Stimulated activated CD8-positive, alpha-beta memory T cell treated with anti-CD3 and anti-CD28 coated beads, Interleukin-12 subunit alpha, Interleukin-12 subunit beta, amount 100 ng/mL, for 1 hour (primary cell): ENCODE measurements around the gene SNX9.

Source experiments
- DNase-seq: peaks from one replicate; pipeline ENCODE4 v3.0.0-alpha.2; 2020; ENCODE audit warnings: low read depth

Gene SNX9

DNA sequence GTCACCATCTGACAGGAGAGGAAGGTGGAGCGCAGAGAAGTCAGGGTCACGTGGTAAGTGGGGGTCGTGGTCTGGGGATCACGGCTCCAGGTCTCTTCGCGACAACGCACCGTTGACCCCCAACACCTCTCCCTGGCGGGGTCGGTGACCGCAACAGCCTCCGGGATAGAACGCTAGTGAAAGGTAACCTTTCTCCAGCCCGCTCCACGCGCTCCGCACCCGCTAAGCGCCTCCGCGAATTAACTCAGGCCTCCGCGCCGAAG, 158.0 kb downstream of the SNX9 start:
- no peak for DNase-seq

DNA sequence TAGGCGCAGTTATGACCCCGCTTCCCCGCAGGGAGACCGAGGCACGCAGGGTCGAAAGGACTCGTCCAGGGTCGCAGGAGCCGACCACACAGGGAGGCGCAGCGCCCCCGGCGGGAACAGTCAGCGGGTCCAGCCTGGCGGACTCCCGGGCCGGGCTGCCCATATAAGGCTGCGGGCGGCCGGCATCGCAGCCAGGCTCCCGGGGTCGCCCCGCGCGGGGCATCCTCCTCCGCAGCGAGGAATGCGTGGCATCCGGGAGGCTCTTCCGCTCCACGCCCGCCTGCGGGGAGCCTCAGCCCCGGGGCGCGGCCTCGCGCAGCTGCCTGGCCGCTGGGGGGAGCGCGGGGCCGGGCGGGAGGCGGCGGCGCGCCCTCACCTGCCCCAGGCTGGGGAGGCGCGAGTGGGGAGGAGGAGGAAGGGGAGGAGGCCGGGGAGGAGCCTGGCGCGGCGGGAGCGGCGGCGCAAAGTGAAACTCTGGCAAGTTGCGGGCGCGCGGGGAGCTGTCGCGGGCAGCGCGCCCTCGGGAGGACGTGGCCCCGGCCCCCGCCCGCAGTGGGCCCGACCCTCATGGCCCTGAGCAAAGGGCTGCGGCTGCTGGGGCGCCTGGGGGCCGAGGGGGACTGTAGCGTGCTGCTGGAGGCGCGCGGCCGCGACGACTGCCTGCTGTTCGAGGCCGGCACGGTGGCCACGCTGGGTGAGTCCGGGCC, 158.5 kb downstream of the SNX9 start, which contains the start of gene SYNJ2:
TSS of gene SYNJ2 (plus strand) at position 469 of the 707 bp plus-strand sequence. CDS start at position 568, 99 bp downstream.
- DNase-seq, result peak; percentile 67

DNA sequence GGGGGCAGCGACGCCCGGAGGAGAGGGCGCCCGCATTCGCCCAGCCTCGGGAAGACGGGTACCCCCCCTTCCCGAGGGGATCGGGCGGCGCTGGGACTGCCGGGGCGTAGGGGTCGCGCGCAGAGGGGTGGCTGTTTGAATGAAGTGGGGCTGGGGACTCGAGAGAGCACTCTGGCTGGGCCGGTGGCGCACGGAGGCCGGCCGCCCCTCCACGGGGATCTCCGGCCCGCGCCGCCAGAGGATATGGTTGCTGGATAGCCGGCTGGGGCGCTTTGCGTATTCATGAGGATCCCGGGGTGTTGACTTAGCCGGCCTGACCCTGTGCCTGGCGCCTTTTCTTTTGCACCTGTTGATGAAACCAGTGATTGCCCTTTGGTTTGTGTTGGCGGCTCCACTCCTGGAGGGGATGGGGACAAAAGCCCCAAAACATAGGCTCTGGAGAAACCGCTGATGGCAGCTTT, 159.1 kb downstream of the SNX9 start:
- DNase-seq, result no peak

DNA sequence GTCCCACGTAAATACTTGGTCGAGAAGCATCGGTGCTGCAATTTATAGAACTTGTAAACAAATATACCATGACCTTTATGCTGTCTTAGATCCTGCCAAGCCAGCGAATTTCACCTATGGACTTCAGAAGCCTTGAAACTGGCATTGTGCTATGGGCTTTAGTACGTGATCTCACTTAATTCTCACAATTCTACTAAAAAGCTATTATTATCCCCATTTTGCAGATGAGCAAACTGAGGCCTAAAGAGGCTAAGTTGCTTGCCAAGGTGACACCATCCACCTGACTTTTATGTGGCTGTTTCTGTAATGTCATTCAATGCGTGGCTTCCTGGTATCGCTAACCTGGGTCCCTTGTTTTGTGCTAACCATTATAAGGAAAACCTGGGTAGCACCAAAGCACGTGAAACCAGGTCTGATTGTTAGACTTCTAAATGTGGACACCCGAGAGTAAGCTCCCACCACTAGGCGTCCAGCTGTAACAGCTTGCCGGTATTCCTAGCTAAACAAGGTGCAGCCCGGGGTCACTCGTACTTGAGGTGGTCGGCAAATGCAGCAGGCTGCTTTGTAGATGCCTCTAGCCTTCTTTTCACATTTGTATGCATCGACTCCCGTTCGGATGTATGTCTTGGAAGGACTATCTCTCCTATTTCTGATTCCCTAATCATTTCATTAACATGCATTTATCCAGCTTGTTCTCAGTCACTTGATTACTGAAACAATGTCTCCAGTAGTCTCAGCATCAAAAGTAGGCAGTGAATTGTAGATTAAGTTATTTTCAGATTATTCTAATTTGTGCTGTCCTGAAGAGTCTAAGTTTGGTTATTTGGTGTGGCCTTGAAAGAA, 159.7 kb downstream of the SNX9 start:
- no peak for DNase-seq

DNA sequence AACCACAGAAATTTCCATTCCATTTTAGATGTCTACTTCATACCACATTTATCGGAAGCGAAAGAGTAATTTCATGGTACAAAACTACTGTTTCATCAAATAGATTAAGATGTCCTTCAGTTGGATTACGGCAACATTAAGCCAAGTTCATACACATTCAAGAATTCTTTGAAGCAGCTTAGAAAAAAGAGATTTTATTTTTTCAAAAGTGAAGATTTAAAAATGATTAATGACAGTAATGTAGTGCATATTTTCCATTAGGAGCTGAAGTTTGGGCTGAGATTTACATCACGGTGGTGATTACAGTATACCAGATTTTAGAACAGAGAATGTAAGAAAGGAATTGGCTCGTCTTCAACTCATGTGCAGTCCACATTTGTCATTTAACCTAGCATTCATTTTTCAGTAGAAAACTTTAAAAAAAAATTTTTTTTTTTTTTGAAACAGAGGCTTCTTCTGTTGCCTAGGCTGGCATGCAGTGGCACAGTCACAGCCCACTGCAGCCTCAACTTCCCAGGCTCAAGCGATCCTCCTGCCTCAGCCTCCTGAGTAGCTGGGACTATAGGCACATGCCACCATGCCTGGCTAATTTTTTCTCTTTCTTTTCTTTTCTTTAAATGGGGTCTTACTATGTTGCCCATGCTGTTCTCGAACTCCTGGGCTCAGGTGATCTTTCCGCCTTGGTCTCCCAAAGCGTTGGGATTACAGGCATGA, 160.5 kb downstream of the SNX9 start:
- no peak for DNase-seq

DNA sequence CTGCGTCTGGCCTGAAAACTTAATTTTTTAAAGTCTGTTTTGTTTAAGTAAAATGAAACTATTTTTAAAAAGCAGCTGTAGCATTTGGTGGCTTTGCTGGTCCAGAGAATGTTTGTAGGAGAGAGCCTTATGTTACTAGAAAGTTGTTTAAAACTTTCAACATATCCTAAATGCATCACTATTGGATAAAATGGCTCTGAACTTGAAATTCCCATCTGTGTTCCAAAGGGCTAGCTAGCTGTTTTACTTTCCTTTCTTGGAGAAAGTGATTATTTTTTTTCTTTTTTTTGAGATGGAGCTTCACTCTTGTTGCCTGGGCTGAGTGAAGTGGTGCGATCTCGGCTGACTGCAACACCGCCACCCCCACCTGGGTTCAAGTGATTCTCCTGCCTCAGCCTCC, 161.1 kb downstream of the SNX9 start:
- DNase-seq, result no peak

DNA sequence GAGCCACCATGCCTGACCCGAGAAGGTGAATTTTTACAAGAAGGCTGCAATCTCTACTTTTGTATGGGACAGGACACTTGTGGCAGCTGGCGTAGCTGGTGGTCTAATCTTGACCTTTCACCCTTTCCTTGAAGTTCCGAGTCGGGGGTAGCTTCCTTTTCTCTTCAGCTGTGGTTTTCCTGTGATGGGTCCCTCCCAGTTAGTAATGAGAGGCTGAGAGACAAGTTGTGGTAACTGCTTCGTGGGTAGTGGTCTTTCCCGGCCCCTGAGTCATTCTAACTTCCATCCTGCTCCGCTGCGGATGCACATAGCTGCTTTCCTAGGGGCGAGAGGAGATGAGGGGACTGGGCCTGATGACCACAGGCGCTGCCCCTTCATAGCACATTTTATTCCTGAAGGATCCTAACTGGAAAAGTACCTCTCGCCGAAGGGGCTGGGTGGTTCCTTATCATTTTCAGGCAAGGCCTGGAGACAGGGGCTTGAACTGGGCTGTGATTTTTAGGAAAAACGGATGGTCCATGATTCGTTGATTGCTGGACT, 161.7 kb downstream of the SNX9 start:
- no peak for DNase-seq

DNA sequence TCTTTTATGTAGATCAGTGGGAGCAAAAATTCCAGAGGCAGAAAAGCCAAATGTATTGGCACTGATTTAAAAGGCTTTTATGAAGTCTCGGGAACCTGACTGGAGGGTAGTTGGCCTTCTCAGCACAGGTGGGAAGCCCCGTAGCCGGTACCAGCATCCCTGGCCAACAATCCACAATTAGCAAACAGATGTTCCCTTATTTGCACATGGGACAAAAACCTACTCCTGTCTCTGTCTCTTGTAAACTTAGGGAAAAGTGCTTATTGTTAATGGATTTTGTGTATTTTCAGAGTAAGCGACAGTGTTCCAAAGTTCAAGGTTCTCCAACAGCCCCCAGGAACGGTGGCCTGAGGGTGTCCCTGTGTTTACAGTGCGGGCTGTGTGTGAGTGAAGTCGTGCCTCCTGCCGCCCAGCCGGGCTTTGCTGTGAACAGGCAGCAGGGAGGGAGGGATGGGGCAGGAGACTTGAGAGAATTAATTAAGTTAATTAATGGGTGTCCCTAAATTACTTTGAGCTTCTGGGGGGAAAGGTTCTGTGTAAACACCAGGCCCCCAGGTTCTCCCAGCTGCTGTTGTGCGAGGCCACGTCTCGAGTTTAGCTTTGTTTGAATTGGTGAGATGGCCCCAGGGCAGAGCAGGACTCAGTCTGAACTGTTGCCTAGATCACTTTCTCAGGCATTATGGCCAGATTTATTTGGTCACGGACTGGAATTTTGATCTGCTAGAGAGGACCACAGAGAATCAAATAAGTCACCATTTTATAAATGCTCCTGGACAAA, 162.5 kb downstream of the SNX9 start:
- no peak for DNase-seq

DNA sequence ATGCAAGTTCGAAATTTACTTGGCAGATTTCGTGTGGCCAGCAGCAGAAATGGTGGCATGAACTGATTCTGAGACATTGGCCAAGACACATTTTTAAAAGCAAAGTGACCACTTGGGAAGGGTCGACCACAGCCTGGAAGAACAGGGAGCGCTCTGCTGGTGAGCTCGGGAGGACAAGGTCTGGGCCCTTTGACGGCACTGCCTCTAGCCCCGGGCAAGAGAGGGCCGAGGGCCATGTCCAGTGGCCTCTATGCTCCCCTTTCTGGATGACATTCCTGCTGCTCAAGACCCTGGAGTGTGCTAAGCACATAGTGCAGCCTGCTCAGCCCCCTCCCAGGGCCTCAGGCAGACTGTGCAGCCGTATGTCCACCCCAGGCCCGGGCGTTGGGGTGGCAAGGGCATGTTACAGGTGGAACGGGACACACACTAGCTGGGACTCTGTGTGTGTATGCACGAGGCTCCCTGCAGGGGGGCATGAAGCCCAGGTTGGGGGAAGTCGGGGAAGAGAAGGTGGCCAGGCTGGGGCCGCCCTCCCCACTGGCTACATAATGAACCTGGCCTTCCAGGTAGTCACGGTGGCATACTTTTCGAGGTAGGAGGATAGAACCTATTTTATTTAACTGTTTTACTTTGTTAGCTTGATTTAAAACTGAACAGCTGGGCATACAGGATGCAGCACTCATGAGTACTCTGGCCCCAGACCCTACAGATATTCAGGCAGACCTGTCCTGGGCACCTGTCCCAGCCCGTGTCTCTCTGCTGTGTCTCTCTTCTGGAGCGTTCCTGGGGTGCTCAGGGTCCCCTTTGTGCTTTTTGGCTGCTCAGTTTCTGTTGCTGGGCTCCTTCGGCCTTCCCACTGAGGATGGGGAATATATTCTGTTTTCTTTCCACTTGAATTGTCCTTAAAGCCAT, 165.0 kb downstream of the SNX9 start:
- no peak for DNase-seq

DNA sequence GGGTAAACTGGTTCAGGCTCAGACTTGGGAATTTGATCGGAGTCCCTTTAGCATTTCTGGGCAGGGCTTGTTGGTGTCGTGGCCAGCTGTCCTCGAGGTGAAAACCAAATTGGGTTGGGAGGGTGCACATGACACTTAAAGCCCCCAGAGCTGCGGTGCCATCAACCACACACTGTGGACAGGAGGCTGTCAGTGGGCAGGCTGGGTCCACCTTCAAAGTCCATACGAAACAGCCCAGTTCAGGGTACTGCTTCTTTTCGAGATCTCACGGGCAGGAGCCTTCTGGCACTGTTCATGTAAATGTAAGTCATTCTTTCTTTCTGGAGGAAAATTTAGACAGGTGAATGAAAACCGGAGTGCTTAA, 165.6 kb downstream of the SNX9 start:
- no peak for DNase-seq

DNA sequence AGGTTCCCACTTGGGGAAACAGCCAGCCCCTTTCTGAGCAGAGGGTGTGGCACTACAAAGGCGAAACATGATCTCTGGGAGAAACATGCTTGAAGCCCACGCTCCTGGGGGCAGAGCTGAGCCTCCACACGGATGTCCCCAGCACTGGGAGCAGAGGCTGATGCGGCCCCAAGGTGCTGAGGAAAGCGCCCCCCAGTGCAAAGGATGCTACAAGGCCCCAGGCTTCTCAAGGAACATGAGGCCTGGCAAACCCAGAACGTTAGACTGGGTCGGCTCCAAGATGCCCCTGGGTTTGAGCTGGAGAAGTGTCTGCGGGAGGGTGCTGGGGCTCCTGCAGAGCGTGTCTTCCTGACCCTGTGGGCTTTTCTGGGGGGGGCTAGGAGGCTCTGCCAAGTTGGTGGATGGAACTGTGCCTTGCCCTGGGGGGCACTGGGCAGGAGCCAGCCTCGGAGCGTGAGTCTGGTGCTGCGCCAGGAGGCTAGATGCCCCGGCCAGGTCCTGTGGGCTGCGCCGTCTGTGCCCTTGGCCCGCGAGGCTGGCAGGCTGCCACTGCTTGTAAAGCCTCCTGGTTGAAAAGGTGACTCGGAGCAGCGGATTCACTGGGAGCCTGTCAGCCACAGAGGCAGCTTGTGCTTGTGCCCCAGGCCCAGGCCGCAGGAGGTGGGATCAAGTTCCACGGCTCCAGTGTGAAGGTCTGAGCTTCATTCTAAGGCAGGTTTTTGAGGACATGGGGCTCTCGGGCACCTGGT, 166.7 kb downstream of the SNX9 start:
- DNase-seq, result no peak

DNA sequence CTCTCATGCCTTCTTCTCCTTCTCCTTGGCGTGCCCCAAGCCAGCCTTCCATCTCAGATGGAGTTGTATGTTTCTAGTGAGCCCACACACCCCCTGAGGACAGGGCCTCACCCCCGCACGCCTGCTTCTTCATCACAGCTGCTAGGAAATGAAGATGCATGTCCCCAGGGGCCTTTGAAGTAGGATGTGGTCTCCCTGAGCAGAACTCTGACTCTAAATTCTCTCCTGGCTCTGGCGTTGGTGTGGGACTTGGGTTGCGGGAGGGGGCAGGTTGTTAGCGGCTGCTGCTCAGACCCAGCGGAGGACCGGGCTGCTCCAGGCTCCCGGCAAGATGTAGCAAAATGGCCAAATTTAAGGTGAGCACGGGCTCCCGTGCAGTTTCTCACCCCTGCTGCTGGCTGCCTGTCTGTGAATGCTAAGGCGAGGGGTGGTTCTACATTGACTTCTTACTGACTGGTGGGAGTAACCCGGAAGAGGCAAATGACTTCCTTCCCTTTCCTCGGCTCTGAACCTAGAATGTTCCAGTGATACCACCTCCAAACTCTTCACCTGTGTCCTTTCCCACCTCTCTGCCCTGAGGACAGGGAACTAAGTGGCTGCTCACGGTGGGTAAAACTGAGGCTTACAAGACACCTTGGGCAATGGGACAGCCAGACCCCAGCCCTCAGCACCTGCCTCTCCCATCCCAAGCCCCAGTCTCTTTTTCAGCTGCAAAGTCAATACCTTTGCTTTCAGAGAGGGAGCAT, 167.4 kb downstream of the SNX9 start:
- no peak for DNase-seq

DNA sequence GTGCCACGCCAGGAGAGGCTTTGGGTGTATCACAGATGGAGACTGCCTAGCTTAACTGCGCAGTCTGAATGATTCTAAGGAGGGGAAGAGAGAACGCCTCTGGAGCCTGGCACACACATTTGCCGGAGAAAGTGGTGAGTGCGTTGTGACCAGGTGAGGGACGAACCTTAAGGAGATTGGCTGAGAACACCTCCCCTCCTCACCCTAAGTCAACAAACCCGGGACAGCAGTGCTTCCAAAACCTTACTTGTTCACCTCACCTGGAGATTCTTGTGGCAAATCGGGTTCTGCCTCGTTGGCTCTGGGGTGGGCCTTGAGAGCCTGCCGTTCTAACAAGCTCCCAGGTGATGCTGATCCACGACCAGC, 168.0 kb downstream of the SNX9 start:
- DNase-seq, result no peak

DNA sequence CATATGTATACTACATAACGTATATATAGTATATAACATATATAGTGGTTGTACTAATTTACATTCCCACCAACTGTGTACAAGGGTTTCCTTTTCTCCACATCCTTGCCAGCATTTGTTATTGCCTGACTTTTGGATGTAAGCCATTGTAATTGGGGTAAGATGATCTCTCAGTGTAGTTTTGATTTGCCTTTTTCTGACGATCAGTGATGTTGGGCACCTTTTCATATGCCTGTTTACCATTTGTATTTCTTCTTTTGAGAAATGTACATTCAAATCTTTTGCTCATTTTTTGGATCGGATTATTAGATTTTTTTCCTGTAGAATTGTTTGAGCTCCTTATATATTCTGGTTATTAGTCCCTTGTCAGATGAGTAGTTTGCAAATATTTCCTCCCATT, 170.0 kb downstream of the SNX9 start:
- DNase-seq, result no peak

DNA sequence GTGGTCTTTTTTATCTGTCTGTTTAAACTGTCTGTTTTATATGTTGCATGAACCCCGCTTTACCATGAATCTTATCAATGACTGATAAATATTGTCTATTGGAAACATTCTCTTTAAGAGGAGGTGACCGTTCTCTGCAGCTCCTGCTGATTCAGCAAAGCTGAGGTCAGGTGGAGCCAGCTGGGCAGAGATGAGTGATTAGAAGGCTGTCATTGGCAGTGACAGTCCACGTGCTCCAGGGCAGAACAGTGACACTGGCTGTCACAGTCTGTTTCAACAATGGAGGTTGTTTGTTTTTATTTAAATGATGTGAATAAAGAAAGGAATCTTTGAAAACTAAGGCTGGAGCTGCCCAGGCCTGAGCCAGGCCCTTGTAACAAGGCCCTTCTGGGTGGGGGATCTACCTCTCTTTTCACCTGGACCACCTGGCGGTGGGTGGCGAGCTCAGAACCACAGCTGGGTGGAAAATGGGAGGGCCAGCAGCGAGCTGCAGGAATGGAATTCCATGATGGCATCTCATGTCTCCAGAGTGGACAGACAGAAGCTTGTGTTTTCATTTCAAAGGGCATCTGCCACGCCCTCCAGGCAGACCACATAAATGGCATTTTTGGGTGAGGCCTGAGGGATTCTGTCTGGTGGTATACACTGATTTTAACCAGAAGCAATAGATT, 171.2 kb downstream of the SNX9 start:
- no peak for DNase-seq
